T47D (cell line): ENCODE data around the gene NENF.

Source experiments
- DNase-seq, 2 experiments: peaks; one replicate each; pipeline versions ENCODE4 v3.0.0 to v3.0.0-alpha.2; 2011 to 2012; ENCODE audit warnings: low read depth in 1 of 2, low spot score in 1 of 2
- JUND ChIP-seq: IDR thresholded peaks from 2 replicates; pipeline ENCODE4 v1.6.1; 2012; ENCODE audit warnings: low read depth
- in situ Hi-C: cut with HindIII; loops from 2 replicates; pipeline ENCODE4 v1.10.0; 2016; ENCODE audit warnings: low sequenced_read_pairs, low pct_unique_long_range_greater_than_20kb

NENF gene

DNA sequence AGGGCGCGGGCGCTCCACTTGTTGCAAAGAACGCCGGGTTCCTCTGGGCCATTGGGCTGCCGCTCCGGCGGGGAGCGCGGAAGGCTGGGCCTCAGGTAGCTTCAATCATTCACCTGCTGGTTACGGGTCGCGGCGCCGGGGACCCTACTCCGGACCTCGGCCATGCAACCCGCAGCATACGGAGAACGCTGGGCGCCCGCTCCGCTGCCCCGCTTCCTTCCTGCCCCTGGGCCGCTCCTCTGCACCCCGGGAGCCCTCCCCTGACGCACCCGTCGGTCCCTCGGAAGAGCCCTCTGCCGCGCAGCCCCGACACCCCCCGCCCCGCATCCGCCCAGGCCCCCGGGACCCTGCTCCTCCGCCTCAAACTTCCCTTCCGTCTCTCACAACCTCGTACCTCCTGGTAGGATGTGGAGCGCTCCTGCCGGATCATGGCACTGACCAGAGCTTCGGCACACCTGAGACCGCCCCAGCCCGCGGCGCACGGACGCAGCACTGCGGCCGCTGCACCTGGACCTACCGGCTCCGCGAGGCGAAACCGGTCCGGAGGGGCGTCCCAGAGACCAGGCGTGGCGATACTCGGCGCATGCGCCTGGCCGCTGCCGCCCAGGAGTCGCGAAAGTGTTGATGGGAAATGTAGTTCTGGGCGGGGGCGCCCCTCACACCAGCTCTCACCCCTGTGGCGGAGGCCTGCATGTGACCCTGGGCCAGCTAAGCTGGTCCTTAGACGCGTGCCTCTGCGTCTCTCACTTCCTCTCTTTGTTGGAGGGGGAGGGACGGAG is 18.2 kb upstream of the NENF start, which contains the start of gene PACC1:
Gene PACC1 (minus strand): TSS at position 559 of the 779 bp plus-strand sequence. CDS start 129 bp downstream, at position 430.
- in situ Hi-C loops = no loop called here
- TF ChIP-seq JUND = no peak
- DNase-seq = peak; percentile 97 to 98

DNA sequence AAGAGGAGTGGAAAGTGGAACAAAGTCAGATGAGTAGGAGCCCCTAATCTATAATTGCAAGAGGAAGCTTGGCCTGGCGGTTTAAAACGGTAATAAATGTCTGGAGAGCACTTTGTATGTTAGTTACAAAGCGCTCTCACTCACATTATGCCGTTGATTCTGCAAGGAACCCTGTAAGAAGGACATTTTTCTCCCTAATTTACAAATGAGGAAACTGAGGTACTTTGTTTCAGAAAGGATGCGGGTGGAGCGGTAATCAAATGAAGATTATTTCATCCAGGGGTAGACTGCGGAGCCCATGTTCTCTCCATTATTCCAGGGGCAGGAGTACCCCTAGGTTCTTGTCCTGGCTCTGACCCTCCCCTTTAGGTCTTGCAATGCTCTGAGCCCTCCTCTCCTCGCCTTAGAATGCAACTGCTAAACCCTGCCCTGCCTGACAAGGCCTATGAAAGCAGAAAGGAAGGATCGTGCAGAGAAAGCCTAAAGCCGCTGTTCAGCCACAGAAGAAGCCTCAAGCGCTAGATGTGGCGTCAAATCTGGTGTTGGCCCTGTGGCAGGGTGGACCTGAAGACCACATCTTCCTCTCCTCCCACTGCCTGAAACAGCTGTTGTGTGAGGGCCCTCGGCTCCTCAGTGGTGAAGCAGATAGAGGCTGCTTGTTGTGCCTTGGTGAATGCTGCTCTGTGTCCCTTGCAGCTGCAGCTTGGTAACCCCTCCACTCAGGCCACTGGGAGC is 17.4 kb upstream of the NENF start:
- no peak for TF ChIP-seq JUND
- in situ Hi-C loops = no loop called here
- no peak for DNase-seq

DNA sequence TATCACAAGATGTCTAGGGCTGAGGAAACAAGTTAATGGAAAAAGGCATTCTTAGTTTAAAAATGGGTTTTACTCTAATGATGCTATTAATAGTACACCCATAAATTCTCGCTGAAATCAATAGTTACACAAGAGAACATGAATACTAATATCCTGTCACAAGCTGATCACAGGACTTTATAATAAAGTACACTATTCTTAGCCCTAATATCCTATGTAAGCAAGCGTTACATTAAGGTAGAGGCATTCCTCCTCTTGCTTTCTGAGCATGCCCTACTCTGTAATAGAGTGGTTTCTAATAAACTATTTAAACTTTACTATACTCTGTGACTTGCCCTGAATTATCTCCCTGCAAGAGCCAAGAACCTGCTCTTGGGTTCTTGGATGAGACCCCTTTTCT is 11.6 kb upstream of the NENF start:
- DNase-seq = no peak
- no peak for TF ChIP-seq JUND
- in situ Hi-C loops = no loop called here

DNA sequence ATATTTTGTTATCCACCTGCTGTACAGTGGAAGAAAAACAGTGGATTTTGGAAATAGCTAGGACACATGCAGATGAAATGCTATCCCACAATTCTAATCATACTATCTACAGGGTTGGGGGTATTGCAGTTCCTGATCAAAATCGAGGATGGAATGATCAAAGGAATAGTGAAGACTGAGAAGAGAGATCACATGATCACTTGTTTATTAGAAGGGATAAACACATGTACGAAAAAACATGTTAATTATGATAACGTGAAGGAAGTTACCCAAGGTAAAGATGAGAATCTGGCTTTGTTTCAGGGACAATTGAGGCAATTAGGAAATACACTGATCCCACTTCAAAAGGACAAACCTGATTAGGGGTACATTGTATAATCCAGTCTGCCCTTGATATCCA is 8.8 kb upstream of the NENF start:
- no peak for TF ChIP-seq JUND
- no peak for DNase-seq
- in situ Hi-C loops = no loop called here

DNA sequence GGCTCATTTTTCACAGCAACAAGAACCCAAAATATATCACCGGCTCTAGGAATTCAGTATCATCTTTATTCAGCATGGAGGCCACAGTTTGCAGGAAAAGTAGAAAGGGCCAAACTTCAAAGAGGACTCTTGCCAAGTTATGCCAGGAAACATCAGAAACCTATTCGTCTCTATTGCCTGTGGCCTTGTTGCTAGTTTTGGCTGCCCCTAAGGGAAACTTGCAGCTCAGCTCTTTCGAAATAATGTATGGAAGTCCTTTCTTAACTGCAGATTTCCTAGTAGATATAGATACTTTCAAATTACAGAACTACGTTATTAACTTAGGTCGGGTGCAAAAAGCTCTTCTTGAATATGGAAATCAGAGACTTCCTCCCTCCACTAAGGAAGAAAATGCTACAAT is 4.2 kb upstream of the NENF start:
- TF ChIP-seq JUND = no peak
- no peak for DNase-seq
- in situ Hi-C loops = no loop called here

DNA sequence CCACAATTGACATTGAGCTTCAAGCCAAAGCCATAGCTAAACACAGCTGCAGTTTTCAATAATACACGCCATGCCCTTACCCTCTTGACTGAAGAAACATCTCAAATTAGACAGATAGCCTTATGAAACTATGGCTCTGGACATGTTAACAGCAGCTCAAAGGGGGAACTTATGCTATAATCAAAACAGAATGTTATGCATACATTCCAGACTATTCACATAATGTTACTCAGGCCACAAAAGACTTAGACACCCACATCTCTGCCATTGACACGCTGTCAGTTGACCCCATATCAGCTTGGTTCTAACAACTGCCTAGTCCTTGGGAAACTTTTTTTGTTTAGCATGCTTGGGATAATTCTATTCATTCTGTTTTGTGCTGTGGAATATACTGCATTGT is 2.3 kb upstream of the NENF start:
- in situ Hi-C loops = no loop called here
- DNase-seq = no peak
- no peak for TF ChIP-seq JUND

DNA sequence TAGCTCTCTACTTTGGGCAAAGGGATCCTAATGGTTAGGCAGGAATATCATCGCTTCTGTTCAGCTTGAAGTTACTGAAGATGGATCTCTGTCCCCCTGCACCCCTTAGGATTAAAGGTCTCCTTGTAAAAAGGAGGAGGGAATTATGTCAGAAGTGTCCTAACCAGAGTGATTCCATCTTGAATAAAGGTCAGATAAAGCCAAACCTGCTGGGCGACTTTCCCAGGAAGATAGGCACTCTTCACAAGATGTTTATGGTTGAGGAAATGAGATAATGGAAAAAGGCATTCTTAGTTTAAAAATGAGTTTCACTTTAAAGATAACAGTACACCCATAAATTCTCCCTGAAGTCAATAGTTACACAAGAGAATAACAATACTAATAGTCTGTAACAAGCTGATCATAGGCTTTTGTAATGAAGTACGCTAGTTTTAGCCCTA is 1.7 kb upstream of the NENF start:
- no peak for DNase-seq
- in situ Hi-C loops = no loop called here
- no peak for TF ChIP-seq JUND

DNA sequence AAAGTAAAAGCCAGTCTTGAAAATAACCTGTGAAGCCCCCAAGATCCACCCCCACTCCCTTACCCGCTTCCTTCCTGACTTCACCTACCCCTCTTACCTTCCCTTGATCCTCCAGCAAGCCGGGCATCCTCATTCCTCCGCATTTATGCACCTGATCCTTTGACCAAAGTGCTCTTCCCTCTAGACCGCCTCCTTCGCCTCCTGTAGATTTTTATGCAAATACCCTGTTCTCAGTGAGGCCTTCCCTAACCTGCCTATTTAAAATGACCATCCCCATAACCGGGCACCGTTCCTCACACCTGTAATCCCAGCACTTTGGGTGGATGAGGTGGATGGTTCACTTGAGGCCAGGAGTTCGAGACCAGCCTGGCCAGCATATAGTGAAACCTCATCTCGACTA is 1.1 kb upstream of the NENF start:
- no peak for TF ChIP-seq JUND
- DNase-seq = no peak
- in situ Hi-C loops = no loop called here

DNA sequence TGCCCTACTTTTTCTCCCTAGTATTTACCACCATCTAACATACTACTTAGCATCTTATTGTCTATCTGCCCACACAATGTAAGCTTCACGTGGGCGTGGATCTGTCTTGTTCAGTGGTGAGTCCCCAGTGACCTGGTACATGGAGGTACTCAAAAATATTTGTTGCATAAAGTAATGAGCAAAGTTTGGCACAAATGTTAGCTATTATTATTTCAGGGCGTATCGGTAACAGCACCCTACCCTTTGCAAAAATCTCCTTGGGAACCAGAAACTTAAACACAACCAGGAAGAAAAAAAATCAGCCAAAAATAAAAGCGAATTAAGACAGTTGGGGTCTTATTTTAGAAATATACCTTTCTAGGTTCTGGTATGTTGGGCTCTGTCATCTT is 454 bp upstream of the NENF start:
- TF ChIP-seq JUND = no peak
- no peak for DNase-seq
- in situ Hi-C loops = no loop called here

DNA sequence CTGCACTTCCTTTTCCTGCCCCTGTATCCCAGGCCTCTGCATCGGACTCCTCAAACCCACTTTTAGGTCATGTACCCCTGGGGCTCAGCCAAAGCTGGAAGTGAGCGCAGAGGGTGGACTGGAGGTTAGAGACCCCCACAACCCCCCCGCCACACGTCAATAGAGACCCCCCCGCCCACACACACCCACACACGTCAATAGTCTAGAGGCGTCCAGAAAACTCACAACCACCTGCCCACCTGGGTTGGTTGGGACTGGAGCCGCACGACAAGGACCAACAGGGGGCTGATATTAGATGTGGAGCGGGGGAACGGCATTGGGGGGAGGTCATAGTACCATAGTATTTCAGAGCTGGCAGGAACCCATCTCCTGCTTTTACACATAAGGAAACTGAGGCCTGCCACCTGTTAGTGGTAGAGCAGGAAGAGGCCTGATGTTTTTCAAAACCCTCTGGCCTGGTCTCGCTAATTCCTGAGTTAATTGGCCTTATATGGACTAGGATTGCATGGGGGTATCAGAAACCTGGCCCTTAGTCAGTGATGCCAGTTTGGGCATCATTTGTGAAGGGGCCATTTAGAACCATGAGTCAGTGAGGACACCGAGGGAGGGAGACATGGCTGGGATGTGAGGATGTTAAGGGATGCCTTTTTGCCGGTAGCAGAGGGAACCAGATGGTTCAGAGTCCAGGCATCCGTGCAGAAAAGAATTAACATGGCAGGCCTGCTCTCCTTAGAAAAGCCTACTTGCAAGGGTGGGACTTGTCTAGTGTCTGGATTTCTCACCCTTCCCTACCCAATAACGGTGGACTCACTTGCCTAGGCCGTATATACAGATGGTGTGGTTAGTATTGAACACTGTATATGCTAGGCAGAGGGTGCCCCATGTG is 1.1 kb downstream of the NENF start:
- in situ Hi-C loops = no loop called here
- TF ChIP-seq JUND = no peak
- DNase-seq = no peak

DNA sequence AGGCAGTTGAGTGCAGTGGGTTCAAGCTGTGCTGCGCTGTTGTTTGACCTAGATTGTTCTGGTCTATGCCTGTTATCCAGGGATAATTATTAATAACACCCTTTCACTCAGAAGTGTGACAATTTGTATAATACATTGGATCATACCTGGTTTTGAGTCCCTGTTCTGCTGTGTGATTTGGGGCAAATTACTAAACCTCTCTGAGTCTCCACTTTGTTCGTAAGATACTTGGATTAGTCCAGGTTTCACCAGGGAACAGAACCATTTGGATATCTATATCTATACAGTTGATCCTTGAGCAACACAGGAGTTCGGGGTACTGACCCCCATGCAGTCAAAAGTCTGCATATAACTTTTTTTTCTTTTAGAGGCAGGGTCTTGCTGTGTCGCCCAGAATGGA is 2.3 kb downstream of the NENF start:
- no peak for TF ChIP-seq JUND
- in situ Hi-C loops = no loop called here
- DNase-seq = no peak

DNA sequence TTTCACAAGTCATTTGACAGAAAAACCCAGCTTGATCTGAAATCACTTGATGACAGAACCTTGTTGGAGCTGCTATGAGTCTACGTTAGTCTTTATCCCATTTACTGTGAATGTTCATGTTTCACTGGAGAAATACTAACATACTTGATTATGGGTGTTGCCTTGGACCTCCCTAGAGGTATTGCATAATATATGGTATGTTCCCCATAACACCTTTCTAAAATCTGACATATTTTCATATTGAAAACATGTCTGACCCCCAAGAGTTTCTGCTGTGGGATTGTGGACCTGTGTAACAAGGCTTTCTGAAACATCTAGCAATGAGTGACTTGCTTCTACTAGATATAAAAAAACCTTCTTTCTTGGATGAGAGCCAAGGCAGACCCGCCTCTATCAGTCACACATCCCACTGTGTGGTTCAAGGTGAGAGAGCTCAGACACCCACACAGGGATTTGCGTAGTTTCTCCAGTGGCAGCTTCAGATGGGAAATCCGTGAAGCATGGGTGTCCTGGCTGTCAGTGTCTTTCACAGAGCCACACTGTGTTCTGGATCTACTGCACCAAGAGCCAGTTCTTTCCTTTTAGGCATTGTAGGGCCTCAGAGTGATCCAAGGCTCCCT is 4.6 kb downstream of the NENF start:
- no peak for TF ChIP-seq JUND
- no peak for DNase-seq
- in situ Hi-C loops = no loop called here

DNA sequence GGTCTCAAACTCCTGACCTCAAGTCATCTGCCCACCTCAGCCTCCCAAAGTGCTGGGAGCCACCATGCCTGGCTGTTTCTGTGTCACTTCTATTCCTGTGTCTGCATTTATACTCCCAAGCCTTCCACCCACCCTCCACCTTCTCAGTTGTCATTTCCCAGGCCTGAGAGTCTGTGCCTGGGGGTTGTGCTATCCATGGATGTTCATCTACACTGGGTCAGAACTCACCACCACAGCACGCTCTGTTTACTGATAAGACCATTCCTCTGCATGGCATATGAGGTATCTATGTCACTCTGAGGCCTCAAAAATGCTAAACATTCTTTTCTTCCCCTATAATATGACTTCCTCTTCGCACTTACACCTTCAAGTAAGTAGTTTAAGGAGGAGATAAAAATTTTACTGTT is 6.1 kb downstream of the NENF start:
- TF ChIP-seq JUND = no peak

More for the DNA sequence above, 6.1 kb downstream of the NENF start:
- no peak for DNase-seq
- in situ Hi-C loops = no loop called here
